Kasumi-1 (cell line): ENCODE data around the gene CLOCK.

Source experiments
- DNase-seq, 2 experiments: peaks; one replicate each; lab custom pipeline; 2025; lab: John Stamatoyannopoulos, UW

CLOCK gene

GRCh38 chr4:55411621-55412020 is 135.1 kb downstream of the CLOCK start:
- no peak for DNase-seq

- no peak for DNase-seq
Measured at GRCh38 chr4:55410431-55410830, 136.3 kb downstream of the CLOCK start.

GRCh38 chr4:55409468-55410171 is 137.1 kb downstream of the CLOCK start:
- peak; percentile 93 to 97 for DNase-seq

- no peak for DNase-seq
Measured at GRCh38 chr4:55407764-55408163, 138.9 kb downstream of the CLOCK start.

GRCh38 chr4:55407119-55407518 is 139.6 kb downstream of the CLOCK start:
- no peak for DNase-seq

- DNase-seq: no peak
Measured at GRCh38 chr4:55406545-55406944, 140.2 kb downstream of the CLOCK start.

GRCh38 chr4:55405073-55405472 is 141.6 kb downstream of the CLOCK start:
- no peak for DNase-seq

- peak in 1 of 2 experiments; percentile 57 for DNase-seq
Measured at GRCh38 chr4:55399581-55399980, 147.1 kb downstream of the CLOCK start.

- peak; percentile 31 to 64 for DNase-seq
Measured at GRCh38 chr4:55398966-55399365, 147.7 kb downstream of the CLOCK start.

GRCh38 chr4:55398461-55398860 is 148.2 kb downstream of the CLOCK start:
- DNase-seq: no peak

- peak; percentile 92 to 95 for DNase-seq
Measured at GRCh38 chr4:55397520-55398321, 149.0 kb downstream of the CLOCK start.

GRCh38 chr4:55397126-55397436 is 149.6 kb downstream of the CLOCK start:
- peak; percentile 48 to 90 for DNase-seq

- DNase-seq: peak; percentile 75 to 85
Measured at GRCh38 chr4:55396308-55397125, 150.2 kb downstream of the CLOCK start.

- peak; percentile 100 for DNase-seq
Measured at GRCh38 chr4:55395529-55396307, 151.0 kb downstream of the CLOCK start, which contains the start of gene TMEM165. TMEM165 (plus strand) TSS chr4:55395957; CDS start chr4:55396190, 233 bp downstream.

- no peak for DNase-seq
Measured at GRCh38 chr4:55395218-55395528, 151.5 kb downstream of the CLOCK start.

- no peak for DNase-seq
Measured at GRCh38 chr4:55393461-55394320, 153.0 kb downstream of the CLOCK start.

- DNase-seq: no peak
Measured at GRCh38 chr4:55386840-55387239, 159.9 kb downstream of the CLOCK start.

- DNase-seq: peak; percentile 74 to 87
Measured at GRCh38 chr4:55386073-55386472, 160.6 kb downstream of the CLOCK start.

GRCh38 chr4:55385201-55385649 is 161.5 kb downstream of the CLOCK start:
- DNase-seq: no peak

GRCh38 chr4:55382488-55383003 is 164.2 kb downstream of the CLOCK start:
- DNase-seq: no peak

- no peak for DNase-seq
Measured at GRCh38 chr4:55381502-55381901, 165.2 kb downstream of the CLOCK start.
